Breast epithelium (tissue), 4 donors: ENCODE measurements around the gene THAP9. TPM values are rescaled to one million over a fixed set of nuclear protein-coding genes. Genes with fewer than 3 reads are reported as not detected.
"Not testable (repeated sequence)": the region's sequence is repeated elsewhere in the genome, so short reads cannot be mapped to it uniquely, and the experiment has no call there.

ENCODE experiments used
- DNase-seq, 2 donors: peaks; one replicate each; pipeline ENCODE4 v3.0.0-alpha.2; 2019; ENCODE audit warnings: low spot score in 2 of 2
- H3K27ac ChIP-seq, 2 donors: fragments of 200-600 bp; sonication (generic) in 1 of 2; one replicate each; pipeline ENCODE4 v1.5.1; 2016 to 2019; ENCODE audit warnings: mild to moderate bottlenecking in 1 of 2
- H3K27me3 ChIP-seq, 2 donors: fragments of 200-600 bp; sonication (generic) in 1 of 2; one replicate each; pipeline versions ENCODE4 v1.5.1 to v1.6.0; 2017 to 2019; ENCODE audit warnings: control low read depth in 1 of 2, mild to moderate bottlenecking in 1 of 2
- H3K36me3 ChIP-seq: fragments of 200-600 bp; one replicate; pipeline ENCODE4 v1.5.1; 2019
- H3K4me1 ChIP-seq, 2 donors: fragments of 200-600 bp; sonication (generic); one replicate each; pipeline ENCODE4 v1.5.1; 2016 to 2019; ENCODE audit warnings: control low read depth in 1 of 2
- H3K4me3 ChIP-seq, 3 donors: fragments of 200-600 bp; sonication (generic); 1 replicate in 2 of 3; 2 replicates in 1 of 3; pipeline ENCODE4 v1.5.1; 2016 to 2019; ENCODE audit warnings: mild to moderate bottlenecking in 3 of 3, moderate library complexity in 2 of 3
- H3K9me3 ChIP-seq, 2 donors: fragments of 200-600 bp; sonication (generic) in 1 of 2; one replicate each; pipeline ENCODE4 v1.5.1; 2016 to 2019; ENCODE audit warnings: control low read depth in 1 of 2
- POLR2A ChIP-seq: fragments of 450-650 bp; IDR thresholded peaks from one replicate; pipeline ENCODE4 v1.6.1; 2016; ENCODE audit warnings: antibody characterized with exemption, mild to moderate bottlenecking, moderate library complexity
- POLR2AphosphoS5 ChIP-seq, 3 donors: sonication (generic); formaldehyde crosslinking; IDR thresholded peaks; one replicate each; pipeline ENCODE4 v1.6.1; 2017; ENCODE audit warnings: antibody characterized with exemption in 3 of 3
- intact Hi-C: fragments of 100-400 bp; cut with DNase I; formaldehyde crosslinking; loops from one replicate; pipeline ENCODE4 v1.15.1; 2023; ENCODE audit warnings: low total_unique reads
- total RNA-seq, 3 donors: library from RNA; depleted of rRNA; stranded (reverse); fragments of >200 nt; gene quantifications; one replicate each; pipeline ENCODE4 v1.1.0, GENCODE V29; 2016
- TF ChIP-seq, protein P1 (sequence below), 3 donors: fragments of 450-650 bp; IDR thresholded peaks; one replicate each; pipeline ENCODE4 v1.5.1; 2016 to 2017; ENCODE audit warnings: antibody characterized with exemption in 3 of 3, mild to moderate bottlenecking in 3 of 3, moderate library complexity in 3 of 3

THAP9 gene, protein sequence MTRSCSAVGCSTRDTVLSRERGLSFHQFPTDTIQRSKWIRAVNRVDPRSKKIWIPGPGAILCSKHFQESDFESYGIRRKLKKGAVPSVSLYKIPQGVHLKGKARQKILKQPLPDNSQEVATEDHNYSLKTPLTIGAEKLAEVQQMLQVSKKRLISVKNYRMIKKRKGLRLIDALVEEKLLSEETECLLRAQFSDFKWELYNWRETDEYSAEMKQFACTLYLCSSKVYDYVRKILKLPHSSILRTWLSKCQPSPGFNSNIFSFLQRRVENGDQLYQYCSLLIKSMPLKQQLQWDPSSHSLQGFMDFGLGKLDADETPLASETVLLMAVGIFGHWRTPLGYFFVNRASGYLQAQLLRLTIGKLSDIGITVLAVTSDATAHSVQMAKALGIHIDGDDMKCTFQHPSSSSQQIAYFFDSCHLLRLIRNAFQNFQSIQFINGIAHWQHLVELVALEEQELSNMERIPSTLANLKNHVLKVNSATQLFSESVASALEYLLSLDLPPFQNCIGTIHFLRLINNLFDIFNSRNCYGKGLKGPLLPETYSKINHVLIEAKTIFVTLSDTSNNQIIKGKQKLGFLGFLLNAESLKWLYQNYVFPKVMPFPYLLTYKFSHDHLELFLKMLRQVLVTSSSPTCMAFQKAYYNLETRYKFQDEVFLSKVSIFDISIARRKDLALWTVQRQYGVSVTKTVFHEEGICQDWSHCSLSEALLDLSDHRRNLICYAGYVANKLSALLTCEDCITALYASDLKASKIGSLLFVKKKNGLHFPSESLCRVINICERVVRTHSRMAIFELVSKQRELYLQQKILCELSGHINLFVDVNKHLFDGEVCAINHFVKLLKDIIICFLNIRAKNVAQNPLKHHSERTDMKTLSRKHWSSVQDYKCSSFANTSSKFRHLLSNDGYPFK
- 1 to 10 TPM; 3.7 to 8.6 (median 5.2) TPM for total RNA-seq

DNA sequence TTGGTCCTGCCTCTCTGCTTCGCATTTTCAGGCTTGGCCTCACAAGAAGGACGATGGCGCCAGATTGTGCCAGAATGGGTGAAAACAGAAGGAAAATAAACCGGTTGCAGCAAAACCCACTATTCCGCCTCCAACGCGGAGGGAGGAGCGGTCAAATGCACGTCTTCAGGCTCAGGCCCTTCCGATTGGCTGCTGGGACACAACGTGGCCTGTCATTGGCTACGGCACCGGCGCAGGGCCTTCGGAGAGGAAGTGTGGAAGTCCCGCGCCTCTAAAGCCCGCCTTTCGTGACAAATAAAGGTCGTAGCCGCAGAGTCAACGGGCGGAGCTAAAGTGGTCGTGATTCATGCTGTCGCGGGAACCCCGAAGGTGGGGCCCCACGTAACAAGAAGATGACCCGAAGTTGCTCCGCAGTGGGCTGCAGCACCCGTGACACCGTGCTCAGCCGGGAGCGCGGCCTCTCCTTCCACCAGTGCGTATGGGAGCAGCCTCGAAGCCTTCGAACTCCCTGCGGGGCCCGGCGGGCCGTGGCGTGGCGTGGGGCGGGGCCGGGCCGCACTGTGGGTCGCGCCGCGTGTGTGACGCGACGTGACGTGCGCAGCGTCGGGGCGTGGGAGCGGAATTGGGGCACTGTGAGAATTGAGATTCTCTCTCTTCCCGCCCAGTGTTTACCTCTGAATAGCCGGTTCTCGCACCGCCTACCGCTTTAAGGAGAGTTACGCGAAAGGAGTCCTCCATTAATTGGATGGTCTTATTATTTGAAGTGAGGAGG lies at the start of gene THAP9:
Gene THAP9 (plus strand): TSS at position 325 of the 772 bp plus-strand sequence. CDS start 68 bp downstream, at position 393.
- Histone ChIP-seq H3K4me3 (peak within 1 kb of the TSS; percentile 72 to 82 (median 76)), H3K27ac (peak within 1 kb of the TSS; percentile 95 to 96), H3K36me3 (no peaks in the 10 kb centered on the region), H3K9me3 (no peaks in the 10 kb centered on the region), H3K4me1 (peaks cover 4 to 11% of the 10 kb centered on the region in 2 donors), H3K27me3 (no peaks in the 10 kb centered on the region)
- intact Hi-C loops: no loop called here
- peak; percentile 98 to 99 for DNase-seq
- TF ChIP-seq, protein P1, sequence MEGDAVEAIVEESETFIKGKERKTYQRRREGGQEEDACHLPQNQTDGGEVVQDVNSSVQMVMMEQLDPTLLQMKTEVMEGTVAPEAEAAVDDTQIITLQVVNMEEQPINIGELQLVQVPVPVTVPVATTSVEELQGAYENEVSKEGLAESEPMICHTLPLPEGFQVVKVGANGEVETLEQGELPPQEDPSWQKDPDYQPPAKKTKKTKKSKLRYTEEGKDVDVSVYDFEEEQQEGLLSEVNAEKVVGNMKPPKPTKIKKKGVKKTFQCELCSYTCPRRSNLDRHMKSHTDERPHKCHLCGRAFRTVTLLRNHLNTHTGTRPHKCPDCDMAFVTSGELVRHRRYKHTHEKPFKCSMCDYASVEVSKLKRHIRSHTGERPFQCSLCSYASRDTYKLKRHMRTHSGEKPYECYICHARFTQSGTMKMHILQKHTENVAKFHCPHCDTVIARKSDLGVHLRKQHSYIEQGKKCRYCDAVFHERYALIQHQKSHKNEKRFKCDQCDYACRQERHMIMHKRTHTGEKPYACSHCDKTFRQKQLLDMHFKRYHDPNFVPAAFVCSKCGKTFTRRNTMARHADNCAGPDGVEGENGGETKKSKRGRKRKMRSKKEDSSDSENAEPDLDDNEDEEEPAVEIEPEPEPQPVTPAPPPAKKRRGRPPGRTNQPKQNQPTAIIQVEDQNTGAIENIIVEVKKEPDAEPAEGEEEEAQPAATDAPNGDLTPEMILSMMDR (IDR thresholded peaks at IDR 0.05): no peak
- TF ChIP-seq POLR2AphosphoS5 (IDR thresholded peaks at IDR 0.05) (peak; percentile 88 to 91 (median 90)), POLR2A (peak; percentile 69)

DNA sequence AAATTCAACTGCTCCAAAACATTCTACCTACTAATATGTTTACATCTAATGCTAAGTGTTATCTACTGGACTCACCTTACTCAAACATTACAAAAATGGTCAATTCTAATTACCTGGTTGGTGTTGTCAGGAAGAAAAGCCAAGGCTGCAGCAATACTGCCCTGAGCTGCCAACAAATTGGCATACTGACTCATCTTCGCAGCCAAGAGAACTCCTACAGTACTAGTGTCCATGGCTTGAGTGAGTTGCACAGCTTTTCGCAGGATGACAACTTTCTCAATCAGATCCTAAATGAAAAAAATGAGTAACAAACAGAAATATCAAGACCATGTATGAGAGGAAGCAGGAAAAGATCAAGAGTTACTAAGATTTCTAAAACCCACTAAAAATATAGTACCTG lies 49.2 kb upstream of the THAP9 start:
- Histone ChIP-seq H3K4me1 (no peaks in the 10 kb centered on the region), H3K36me3 (peaks cover 19% of the 10 kb centered on the region), H3K9me3 (no peaks in the 10 kb centered on the region), H3K27me3 (no peaks in the 10 kb centered on the region), H3K27ac (no peak overlapping the region), H3K4me3 (no peak overlapping the region)
- intact Hi-C loops: no loop called here
- no peak for DNase-seq
- TF ChIP-seq POLR2A: no peak

DNA sequence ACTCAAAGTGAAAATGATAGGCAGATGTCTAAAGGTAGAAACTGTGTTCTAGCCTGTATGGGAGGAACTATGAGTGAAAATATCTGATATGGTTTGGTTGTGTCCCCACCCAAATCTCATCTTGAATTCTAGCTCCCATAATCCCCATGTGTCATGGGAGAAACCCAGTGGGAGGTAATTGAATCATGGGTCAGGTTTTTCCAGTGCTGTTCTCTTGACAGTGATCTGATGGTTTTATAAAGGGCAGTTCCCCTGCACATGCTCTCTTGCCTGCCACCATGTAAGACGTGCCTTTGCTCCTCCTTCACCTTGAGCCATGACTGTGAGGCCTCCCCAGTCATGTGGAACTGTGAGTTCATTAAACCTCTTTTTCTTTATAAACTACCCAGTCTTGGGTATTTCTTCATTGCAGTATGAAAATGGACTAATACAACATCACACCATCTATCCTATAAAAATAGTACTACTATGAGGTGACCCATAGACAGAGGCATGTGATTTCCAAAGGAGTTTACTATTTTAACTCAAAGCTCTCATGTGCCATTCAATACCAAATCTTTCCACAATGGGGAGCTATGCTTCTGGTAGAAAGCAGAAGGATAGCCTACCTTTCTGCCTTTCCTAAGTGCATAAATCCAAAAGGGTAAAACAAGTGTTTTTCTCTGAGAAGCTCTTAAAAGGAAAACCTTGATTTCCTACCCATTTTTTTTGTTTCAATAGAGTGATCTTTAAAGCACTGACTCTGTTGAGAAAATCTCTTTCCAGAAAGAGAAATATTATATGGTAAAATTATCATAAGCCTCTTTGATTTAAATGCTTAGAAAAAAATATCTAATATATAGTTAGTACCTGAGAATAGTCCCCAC lies 48.4 kb upstream of the THAP9 start:
- Histone ChIP-seq H3K4me1 (no peaks in the 10 kb centered on the region), H3K4me3 (no peak overlapping the region), H3K36me3 (peaks cover 19% of the 10 kb centered on the region), H3K27ac (no peak overlapping the region), H3K27me3 (no peaks in the 10 kb centered on the region), H3K9me3 (no peaks in the 10 kb centered on the region)
- DNase-seq: no peak
- TF ChIP-seq POLR2AphosphoS5 (IDR thresholded peaks at IDR 0.05): no peak
- TF ChIP-seq, protein P1 (IDR thresholded peaks at IDR 0.05): no peak
- no peak for TF ChIP-seq POLR2A
- intact Hi-C loops: no loop called here

DNA sequence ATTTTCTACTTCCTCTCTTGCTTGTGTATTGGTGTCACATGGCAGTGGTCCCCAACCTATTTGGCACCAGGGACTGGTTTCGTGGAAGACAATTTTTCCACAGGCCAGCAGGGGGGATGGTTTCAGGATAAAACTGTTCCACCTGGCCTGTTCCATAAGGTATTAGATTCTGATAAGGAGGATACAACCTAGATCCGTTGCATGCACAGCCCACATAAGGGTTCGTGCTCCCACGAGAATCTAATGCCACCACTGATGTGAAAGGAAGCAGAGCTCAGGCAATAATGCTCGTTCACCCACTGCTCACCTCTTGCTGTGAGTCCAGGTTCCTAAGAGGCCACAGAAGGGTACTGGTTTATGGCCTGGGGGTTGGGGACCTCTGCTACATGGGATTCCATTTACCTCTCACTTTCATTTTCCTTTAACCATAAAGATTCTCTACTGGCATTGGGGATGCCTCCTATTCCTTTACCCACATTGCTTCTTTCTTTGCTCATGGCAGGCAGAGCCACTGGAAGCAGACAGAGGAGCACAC lies 47.7 kb upstream of the THAP9 start:
- Histone ChIP-seq H3K9me3 (no peaks in the 10 kb centered on the region), H3K27ac (no peak overlapping the region), H3K4me1 (no peaks in the 10 kb centered on the region), H3K27me3 (no peaks in the 10 kb centered on the region), H3K4me3 (no peak overlapping the region), H3K36me3 (peaks cover 19% of the 10 kb centered on the region)
- intact Hi-C loops: no loop called here
- no peak for DNase-seq
- TF ChIP-seq, protein P1 (IDR thresholded peaks at IDR 0.05): no peak
- TF ChIP-seq POLR2AphosphoS5 (IDR thresholded peaks at IDR 0.05) (no peak), POLR2A (no peak)

DNA sequence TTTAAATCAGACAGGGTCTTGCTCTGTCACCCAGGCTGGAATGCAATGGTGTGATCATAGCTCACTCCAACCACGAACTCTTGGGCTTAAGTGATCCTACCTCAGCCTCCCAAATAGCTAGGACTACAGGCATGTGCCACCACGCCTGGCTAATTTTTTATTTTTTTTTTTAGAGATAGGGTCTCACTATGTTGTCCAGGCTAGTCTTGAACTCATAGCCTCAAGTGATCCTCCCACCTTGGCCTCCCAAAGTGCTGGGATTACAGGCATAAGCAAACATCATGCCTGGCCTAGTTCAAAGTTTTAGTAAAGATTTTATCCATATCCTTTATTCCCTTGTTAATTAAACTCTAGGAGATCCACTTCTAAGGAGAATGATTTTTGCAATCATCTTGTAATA lies 40.0 kb upstream of the THAP9 start:
- DNase-seq, H3K27ac ChIP-seq, H3K9me3 ChIP-seq, intact Hi-C loops, H3K4me3 ChIP-seq, H3K4me1 ChIP-seq, H3K27me3 ChIP-seq, H3K36me3 ChIP-seq: not testable (repeated sequence)
